Uterus (tissue), 4 donors: Measurements from ENCODE around the gene MAZ. TPM values are rescaled to one million over a fixed set of nuclear protein-coding genes. Genes with fewer than 3 reads are reported as not detected.
"Not testable (repeated sequence)": the region's sequence is repeated elsewhere in the genome, so short reads cannot be mapped to it uniquely, and the experiment has no call there.

Experiments used
- DNase-seq, 2 donors: peaks; one replicate each; pipeline ENCODE4 v3.0.0-alpha.2; 2019 to 2020
- H3K27ac ChIP-seq, 2 donors: fragments of 200-600 bp; sonication (generic); 1 replicate in 1 of 2; 2 replicates in 1 of 2; pipeline ENCODE4 v1.5.1; 2016 to 2018
- H3K27me3 ChIP-seq, 2 donors: fragments of 200-600 bp; sonication (generic); one replicate each; pipeline ENCODE4 v1.5.1; 2018 to 2019; ENCODE audit warnings: control low read depth in 1 of 2
- H3K36me3 ChIP-seq, 2 donors: fragments of 200-600 bp; sonication (generic); one replicate each; pipeline ENCODE4 v1.5.1; 2019; ENCODE audit warnings: control low read depth in 1 of 2
- H3K4me1 ChIP-seq, 2 donors: fragments of 200-600 bp; sonication (generic); one replicate each; pipeline ENCODE4 v1.5.1; 2018 to 2019; ENCODE audit warnings: control low read depth in 1 of 2
- H3K4me3 ChIP-seq, 2 donors: fragments of 200-600 bp; sonication (generic); 1 replicate in 1 of 2; 2 replicates in 1 of 2; pipeline ENCODE4 v1.5.1; 2018 to 2019; ENCODE audit warnings: mild to moderate bottlenecking in 1 of 2
- H3K9me3 ChIP-seq, 2 donors: fragments of 200-600 bp; sonication (generic); one replicate each; pipeline ENCODE4 v1.5.1; 2019; ENCODE audit warnings: control low read depth in 1 of 2
- POLR2A ChIP-seq, 2 donors: fragments of 450-650 bp; IDR thresholded peaks; one replicate each; pipeline ENCODE4 v1.6.1; 2016; ENCODE audit warnings: antibody characterized with exemption in 2 of 2, mild to moderate bottlenecking in 1 of 2, moderate library complexity in 1 of 2
- intact Hi-C: fragments of 100-400 bp; cut with DNase I; formaldehyde crosslinking; loops from one replicate; pipeline ENCODE4 v1.15.1; 2023; ENCODE audit warnings: low total_unique reads
- total RNA-seq, 4 donors: library from RNA; depleted of rRNA in 3 of 4; stranded (reverse); fragments of >200 nt in 3 of 4; gene quantifications; one replicate each; pipeline versions ENCODE4 v1.1.0 to v1.2.4, GENCODE V29; 2014 to 2023
- TF ChIP-seq, protein P1 (sequence below), 4 experiments: fragments of 200-600 bp in 2 of 4; fragments of 450-650 bp in 2 of 4; sonication (generic) in 2 of 4; IDR thresholded peaks; one replicate each; pipeline ENCODE4 v1.5.1; 2016 to 2019; ENCODE audit warnings: antibody characterized with exemption in 4 of 4, mild to moderate bottlenecking in 2 of 4, moderate library complexity in 1 of 4
- donor health status: DM: yes; HTN: yes; CAD: no.

MAZ gene
- 100 to 1,000 TPM in 1 of 4 donors, 10 to 100 TPM in 3; 32.8 to 200 (median 67.5) TPM for total RNA-seq

DNA sequence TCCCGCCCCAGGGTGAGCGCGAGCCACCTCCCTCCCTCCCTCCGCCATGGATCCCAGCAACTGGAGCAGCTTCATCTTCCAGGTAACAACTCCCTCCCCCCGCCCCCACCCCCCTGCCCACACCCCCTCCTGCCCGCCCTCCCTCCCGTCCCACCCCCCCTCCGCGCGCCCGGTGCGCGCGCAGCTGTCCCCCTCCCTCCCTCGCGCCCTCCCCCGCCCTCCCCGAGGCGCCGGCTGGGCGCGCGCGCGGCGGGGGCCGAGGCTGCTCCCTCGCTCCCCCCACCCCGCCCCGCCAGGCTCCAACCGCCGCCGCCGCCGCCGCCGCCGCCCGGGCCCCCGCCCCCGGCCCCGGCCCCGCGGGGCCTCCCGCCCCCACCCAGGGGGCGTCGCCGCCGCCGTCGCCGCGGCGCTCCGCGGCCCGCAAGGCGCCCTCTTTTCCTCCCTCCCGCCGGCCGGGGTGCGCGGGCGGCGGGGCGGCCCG lies at the start of gene MAZ:
MAZ (plus strand) TSS at position 431 of the 481 bp plus-strand sequence. CDS start 173 bp downstream, outside the sequence.
- DNase-seq: peak in 1 of 2 donors; percentile 95
- intact Hi-C loops: no loop called here
- peak within 1 kb of the TSS; percentile 98 to 99 for H3K27ac ChIP-seq
- TF ChIP-seq, protein P1, sequence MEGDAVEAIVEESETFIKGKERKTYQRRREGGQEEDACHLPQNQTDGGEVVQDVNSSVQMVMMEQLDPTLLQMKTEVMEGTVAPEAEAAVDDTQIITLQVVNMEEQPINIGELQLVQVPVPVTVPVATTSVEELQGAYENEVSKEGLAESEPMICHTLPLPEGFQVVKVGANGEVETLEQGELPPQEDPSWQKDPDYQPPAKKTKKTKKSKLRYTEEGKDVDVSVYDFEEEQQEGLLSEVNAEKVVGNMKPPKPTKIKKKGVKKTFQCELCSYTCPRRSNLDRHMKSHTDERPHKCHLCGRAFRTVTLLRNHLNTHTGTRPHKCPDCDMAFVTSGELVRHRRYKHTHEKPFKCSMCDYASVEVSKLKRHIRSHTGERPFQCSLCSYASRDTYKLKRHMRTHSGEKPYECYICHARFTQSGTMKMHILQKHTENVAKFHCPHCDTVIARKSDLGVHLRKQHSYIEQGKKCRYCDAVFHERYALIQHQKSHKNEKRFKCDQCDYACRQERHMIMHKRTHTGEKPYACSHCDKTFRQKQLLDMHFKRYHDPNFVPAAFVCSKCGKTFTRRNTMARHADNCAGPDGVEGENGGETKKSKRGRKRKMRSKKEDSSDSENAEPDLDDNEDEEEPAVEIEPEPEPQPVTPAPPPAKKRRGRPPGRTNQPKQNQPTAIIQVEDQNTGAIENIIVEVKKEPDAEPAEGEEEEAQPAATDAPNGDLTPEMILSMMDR (IDR thresholded peaks at IDR 0.05): no peak
- no peak for TF ChIP-seq POLR2A (IDR thresholded peaks at IDR 0.05)
- peaks cover 11 to 28% of the 10 kb centered on the region in 2 donors for H3K4me1 ChIP-seq
- H3K36me3 ChIP-seq: no peaks in the 10 kb centered on the region
- H3K4me3 ChIP-seq: peak within 1 kb of the TSS; percentile 69 to 98
- H3K9me3 ChIP-seq: no peaks in the 10 kb centered on the region
- H3K27me3 ChIP-seq: no peaks in the 10 kb centered on the region

DNA sequence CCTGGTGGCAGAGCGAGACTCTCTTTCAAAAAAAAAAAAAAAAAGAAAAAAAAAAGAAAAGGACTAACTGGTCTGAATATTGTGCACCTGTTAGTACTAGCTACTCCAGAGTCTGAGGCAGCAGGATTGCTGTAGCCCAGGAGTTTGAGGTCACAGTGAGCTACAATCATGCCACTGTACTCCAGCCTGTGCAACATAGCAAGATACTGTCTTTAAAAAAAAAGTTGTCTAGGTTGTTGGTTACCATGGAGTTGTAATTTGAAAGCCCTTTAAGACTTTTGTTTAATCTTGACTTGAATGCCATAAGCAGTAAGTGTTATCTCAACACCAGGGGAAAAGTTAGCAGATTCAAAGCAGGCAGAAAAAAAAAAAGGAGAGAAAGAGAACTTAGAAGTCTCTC lies 49.7 kb upstream of the MAZ start:
- Histone ChIP-seq H3K4me1 (no peaks in the 10 kb centered on the region), H3K36me3 (no peaks in the 10 kb centered on the region), H3K9me3 (no peaks in the 10 kb centered on the region), H3K4me3 (no peak overlapping the region), H3K27ac (no peak overlapping the region), H3K27me3 (no peaks in the 10 kb centered on the region)
- intact Hi-C loops: no loop called here
- no peak for DNase-seq
- TF ChIP-seq, protein P1 (IDR thresholded peaks at IDR 0.05): no peak
- no peak for TF ChIP-seq POLR2A (IDR thresholded peaks at IDR 0.05)

DNA sequence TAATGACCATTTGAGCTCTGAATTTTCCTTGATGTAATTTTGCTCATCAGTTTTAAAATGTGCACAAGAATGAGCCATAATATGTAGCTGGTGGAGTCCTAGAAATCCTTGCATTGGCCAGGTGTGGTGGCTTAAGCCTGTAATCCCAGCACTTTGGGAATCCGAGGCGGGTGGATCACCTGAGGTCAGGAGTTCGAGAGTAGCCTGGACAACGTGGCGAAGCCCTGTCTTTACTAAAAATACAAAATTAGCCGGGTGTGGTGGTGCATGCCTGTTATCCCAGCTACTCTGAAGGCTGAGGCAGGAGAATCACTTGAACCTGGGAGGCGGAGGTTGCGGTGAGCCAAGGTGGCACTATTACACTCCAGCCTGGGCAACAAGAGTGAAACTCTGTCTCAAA lies 49.2 kb upstream of the MAZ start:
- H3K4me1 ChIP-seq, H3K4me3 ChIP-seq, DNase-seq, H3K36me3 ChIP-seq, H3K27ac ChIP-seq, H3K9me3 ChIP-seq, H3K27me3 ChIP-seq, intact Hi-C loops: not testable (repeated sequence)

DNA sequence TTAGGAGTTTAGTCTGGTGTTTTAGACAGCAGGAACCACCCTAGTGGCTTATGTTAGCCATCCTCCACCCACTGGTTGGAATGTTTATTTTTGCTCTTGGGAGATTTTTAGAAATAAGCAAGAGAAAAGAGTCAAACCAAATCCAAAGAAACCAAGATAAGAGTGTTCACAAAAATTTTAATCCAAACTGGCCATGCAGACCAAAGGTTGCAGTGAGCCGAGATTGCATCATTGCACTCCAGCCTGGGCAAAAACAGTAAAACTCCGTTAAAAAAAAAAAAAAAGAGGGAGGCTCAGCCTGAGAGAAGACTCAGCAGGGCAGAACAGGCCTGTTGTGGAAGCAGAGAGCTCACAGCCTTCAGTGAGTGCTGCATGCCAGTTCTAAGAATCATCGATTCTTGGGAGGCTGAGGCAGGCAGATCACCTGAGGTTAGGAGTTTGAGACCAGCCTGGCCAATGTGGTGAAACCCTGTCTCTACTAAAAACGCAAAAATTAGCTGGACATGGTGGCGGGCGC lies 48.3 kb upstream of the MAZ start:
- no peak for DNase-seq
- no peak overlapping the region for H3K27ac ChIP-seq
- H3K4me1 ChIP-seq: no peaks in the 10 kb centered on the region
- no peak overlapping the region for H3K4me3 ChIP-seq
- H3K27me3 ChIP-seq: no peaks in the 10 kb centered on the region
- H3K9me3 ChIP-seq: no peaks in the 10 kb centered on the region
- no peaks in the 10 kb centered on the region for H3K36me3 ChIP-seq
- intact Hi-C loops: no loop called here
- TF ChIP-seq, protein P1 (IDR thresholded peaks at IDR 0.05): no peak
- TF ChIP-seq POLR2A (IDR thresholded peaks at IDR 0.05): no peak

DNA sequence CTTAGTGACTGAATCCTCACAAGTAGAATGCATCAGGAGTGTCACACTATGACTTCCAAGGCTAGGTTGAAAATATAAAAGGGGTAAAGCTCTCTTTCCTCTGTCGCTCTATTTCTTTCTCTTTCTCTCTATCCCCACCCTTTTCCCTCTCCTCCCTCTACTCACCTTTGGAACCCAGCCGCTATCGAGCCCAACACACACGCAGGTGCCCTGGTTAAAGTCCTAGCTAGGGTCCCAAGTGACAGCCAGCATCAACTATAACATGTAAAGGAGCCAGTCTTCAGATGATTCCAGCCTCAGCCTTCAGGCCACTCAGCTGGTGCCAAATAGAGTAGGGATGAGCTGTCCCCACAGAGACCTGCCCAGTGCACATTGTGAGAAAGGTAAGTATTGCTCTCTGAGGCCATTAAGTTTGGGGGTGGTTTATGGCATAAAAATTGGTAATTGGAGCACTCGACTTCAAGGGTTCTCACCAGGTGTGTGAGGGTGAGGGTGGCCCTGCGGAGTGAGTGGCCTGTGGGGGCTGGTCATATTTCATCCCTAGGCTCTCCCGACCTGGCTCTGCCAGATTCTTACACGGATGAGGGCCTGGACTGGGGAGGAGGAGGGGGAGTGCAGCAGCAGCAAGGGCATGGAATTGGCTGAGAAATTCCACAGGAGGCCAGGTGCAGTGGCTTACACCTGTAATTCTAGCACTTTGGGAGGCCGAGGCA lies 45.6 kb upstream of the MAZ start:
- Histone ChIP-seq H3K4me3 (no peak overlapping the region), H3K27me3 (no peaks in the 10 kb centered on the region), H3K36me3 (no peaks in the 10 kb centered on the region), H3K27ac (no peak overlapping the region), H3K9me3 (no peaks in the 10 kb centered on the region), H3K4me1 (no peaks in the 10 kb centered on the region)
- no peak for DNase-seq
- intact Hi-C loops: no loop called here
- TF ChIP-seq, protein P1 (IDR thresholded peaks at IDR 0.05): no peak
- no peak for TF ChIP-seq POLR2A (IDR thresholded peaks at IDR 0.05)

DNA sequence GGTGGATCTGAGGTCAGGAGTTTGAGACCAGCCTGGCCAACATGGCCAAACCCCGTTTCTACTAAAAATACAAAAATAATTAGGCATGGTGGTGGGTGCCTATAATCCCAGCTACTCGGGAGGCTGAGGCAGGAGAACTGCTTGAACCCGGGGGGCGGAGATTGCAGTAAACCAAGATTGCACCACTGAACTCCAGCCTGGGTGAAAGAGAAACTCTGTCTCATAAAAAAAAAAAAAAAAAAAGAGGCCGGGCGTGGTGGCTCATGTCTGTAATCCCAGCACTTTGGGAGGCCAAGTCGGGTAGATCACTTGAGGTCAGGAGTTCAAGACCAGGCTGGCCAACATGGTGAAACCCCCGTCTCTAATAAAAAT lies 45.1 kb upstream of the MAZ start:
- DNase-seq, H3K36me3 ChIP-seq, H3K4me3 ChIP-seq, H3K9me3 ChIP-seq, H3K27me3 ChIP-seq, H3K27ac ChIP-seq, intact Hi-C loops, H3K4me1 ChIP-seq: not testable (repeated sequence)
